ENCODE data around the gene SDF4.

- TF ChIP-seq CTCF (IDR thresholded peaks at IDR 0.05) (no peak), POLR2A (IDR thresholded peaks at IDR 0.05) (no peak)
Measured at GRCh38 chr1:1169429-1170214, 62.2 kb downstream of the SDF4 start.

Measured in lower leg skin (tissue), 3 donors.